Testis (tissue), 2 donors: Measurements from ENCODE around the gene PARG.

ENCODE experiments used
- POLR2A ChIP-seq: fragments of 450-650 bp; IDR thresholded peaks from one replicate; pipeline ENCODE4 v1.6.1; 2017; ENCODE audit warnings: antibody characterized with exemption, mild to moderate bottlenecking, moderate library complexity
- TF ChIP-seq, protein P1 (sequence below), 3 experiments: fragments of 450-650 bp in 2 of 3; fragments of 200-600 bp in 1 of 3; sonication (generic) in 1 of 3; IDR thresholded peaks; one replicate each; pipeline ENCODE4 v1.5.1; 2016 to 2019; ENCODE audit warnings: antibody characterized with exemption in 3 of 3, mild to moderate bottlenecking in 2 of 3, moderate library complexity in 1 of 3

DNA sequence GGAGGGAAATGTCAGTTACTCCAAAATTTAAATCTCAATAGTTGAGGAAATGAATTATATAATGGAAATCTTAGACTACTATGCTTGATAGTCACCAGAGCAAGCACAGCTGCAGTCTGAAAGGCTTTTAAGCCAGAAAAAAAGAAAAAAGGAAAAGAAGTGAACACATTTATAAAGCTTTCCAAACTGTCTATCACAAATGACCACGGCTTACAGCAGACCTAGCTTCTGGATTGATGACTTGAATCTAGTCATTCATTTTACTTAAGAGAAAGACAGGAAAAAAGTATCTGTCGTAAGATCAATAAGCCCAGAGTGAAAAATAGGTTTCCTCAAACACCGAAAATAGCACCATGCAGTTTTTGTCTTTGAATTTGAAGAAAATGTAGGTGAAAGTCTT is 111.8 kb downstream of the PARG start:
- TF ChIP-seq, protein P1, sequence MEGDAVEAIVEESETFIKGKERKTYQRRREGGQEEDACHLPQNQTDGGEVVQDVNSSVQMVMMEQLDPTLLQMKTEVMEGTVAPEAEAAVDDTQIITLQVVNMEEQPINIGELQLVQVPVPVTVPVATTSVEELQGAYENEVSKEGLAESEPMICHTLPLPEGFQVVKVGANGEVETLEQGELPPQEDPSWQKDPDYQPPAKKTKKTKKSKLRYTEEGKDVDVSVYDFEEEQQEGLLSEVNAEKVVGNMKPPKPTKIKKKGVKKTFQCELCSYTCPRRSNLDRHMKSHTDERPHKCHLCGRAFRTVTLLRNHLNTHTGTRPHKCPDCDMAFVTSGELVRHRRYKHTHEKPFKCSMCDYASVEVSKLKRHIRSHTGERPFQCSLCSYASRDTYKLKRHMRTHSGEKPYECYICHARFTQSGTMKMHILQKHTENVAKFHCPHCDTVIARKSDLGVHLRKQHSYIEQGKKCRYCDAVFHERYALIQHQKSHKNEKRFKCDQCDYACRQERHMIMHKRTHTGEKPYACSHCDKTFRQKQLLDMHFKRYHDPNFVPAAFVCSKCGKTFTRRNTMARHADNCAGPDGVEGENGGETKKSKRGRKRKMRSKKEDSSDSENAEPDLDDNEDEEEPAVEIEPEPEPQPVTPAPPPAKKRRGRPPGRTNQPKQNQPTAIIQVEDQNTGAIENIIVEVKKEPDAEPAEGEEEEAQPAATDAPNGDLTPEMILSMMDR (IDR thresholded peaks at IDR 0.05) = no peak
- no peak for TF ChIP-seq POLR2A
